Astrocyte of the cerebellum (primary cell): ENCODE data around the gene FMO5.
"Not testable (repeated sequence)": the region's sequence is repeated elsewhere in the genome, so short reads cannot be mapped to it uniquely, and the experiment has no call there.

Source experiments
- DNase-seq: peaks from one replicate; pipeline ENCODE4 v3.0.0-alpha.2; 2011; ENCODE audit warnings: low read depth
- H3K4me3 ChIP-seq: 2 replicates; pipeline ENCODE4 v1.5.1; 2011; ENCODE audit warnings: mild to moderate bottlenecking, low read depth, low read length, moderate library complexity
- CTCF ChIP-seq: IDR thresholded peaks from 2 replicates; pipeline ENCODE4 v1.5.1; 2012; ENCODE audit warnings: low read length, low read depth, moderate library complexity, mild to moderate bottlenecking; ENCODE audit errors: missing control alignments
- in situ Hi-C: cut with HindIII; loops from 2 replicates; pipeline ENCODE4 v1.10.0; 2017; ENCODE audit warnings: low sequenced_read_pairs

FMO5 gene

DNA sequence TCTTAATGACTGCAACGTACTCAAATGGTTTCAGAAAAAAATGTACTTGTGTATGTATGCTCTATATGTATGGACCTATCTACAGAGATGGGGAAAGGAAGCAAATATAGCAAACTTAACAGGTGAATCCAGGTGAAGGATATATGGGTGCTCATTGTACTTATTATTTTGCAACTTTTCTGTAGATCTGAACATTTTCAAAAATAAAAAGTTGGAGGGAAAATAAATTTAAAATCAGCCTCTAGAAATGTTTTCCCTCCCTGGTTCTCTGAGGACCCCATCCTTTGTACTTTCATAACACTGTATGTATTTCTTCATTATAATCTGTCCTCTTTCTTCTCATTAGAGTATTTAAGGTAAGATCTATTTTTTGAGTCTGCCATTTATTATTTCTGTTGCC is 17.9 kb downstream of the FMO5 start:
- in situ Hi-C loops, result no loop called here
- no peak overlapping the region for H3K4me3 ChIP-seq
- DNase-seq, result no peak
- TF ChIP-seq CTCF, result no peak

DNA sequence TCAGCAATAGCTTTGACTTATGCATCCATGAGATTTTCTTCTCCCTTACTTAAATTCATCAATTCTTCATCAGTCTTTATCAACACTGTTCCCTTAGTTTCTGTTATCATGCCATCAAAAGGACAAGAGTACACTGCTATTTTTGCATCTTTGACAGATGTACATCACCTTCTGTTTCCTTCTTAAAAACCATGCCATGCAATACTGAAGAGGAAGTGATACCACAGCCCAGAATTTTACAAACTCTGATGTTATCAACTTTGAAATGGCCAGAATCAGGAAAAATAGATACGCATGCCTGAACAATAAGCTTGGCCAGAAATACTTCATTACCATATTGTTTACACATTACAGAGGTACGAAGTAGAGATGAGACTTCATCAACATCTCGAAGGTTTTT is 21.1 kb downstream of the FMO5 start:
- no peak overlapping the region for H3K4me3 ChIP-seq
- no peak for DNase-seq
- TF ChIP-seq CTCF, result no peak
- in situ Hi-C loops, result no loop called here

DNA sequence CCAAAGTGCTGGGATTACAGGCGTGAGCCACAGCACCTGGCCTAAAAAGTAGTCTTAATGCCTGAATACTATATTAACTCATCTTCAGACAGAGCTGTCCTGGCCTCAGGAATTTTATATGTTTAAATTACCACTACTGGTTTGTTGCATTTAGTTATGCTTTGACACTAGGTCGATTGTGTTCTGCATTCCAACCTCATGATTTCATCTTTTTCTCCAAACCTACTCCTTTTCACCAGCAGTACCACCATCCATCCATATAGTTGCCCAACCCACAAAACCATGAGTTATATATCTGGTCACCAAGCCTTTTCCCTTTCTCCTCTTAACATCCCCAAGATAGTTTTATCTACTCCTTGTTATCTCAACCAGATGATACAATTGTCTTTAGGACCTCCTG is 22.6 kb downstream of the FMO5 start:
- no peak for TF ChIP-seq CTCF
- in situ Hi-C loops, result no loop called here
- DNase-seq, result no peak
- no peak overlapping the region for H3K4me3 ChIP-seq

DNA sequence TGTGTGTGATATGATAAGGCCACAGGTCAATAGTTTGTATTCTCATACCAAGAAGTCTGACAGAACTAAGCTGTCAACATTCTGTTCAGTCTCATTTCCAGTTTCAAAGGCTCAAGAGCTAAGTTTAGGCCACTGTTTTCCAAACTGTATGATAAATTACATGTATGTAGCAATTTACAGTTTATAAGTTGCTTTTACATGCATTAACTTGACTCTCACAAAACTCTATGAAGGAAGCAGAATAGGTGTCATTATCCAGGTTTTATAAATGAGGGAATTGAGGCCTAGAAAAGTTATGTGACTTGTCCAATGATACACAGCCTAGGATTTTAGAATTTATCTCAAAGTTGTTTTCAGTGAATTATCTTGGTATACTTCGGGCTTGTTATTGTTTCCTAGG is 23.4 kb downstream of the FMO5 start:
- in situ Hi-C loops, result no loop called here
- H3K4me3 ChIP-seq, result no peak overlapping the region
- no peak for TF ChIP-seq CTCF
- DNase-seq, result no peak

- no peak for DNase-seq
- no peak for TF ChIP-seq CTCF
- in situ Hi-C loops, result no loop called here
- no peak overlapping the region for H3K4me3 ChIP-seq
Measured at GRCh38 chr1:147201276-147201675, 23.9 kb downstream of the FMO5 start.

DNA sequence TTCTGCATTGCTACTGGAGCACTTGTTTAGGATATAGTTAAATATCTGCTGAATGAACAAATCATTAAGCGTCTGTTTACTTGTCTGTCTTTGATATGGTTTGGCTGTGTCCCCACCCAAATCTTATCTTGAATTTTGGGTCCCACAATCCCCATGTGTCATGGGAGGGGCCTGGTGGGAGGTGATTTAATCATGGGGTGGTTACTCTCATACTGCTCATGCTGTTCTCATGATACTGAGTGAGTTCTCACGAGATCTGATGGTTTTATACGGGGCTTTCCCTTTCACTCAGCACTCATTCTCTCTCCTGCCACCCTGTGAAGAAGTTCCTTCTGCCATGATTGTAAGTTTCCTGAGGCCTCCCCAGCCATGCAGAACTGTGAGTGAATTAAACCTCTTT is 27.8 kb downstream of the FMO5 start:
- in situ Hi-C loops, DNase-seq, H3K4me3 ChIP-seq: not testable (repeated sequence)

DNA sequence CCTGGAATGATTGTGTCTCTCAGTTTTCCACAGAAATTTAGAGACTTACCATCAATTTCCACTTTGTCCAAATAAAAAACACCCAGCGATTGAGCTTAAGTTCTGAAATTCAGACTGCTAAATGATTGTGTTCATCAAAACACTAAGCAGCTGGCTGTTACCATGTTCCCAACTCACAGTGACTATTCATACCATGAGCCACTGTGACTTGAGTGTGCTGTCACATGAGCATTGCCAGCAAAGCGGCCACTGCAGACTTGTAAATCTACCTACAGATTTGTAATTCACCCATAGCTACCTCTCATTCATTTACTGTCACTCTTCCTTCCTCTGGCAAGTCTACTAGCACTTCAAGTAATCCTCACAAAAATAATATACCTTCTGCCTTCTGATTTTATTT is 35.6 kb downstream of the FMO5 start:
- in situ Hi-C loops, result no loop called here
- DNase-seq, result no peak
- H3K4me3 ChIP-seq, result no peak overlapping the region
- TF ChIP-seq CTCF, result no peak
